Suppressor macrophage treated with lipopolysaccharide for 1 hour (primary cell): Measurements from ENCODE around the gene ENTPD7.
"Not testable (repeated sequence)": the region's sequence is repeated elsewhere in the genome, so short reads cannot be mapped to it uniquely, and the experiment has no call there.

Experiments
- DNase-seq, 3 donors: peaks; one replicate each; pipeline ENCODE4 v3.0.0-alpha.2; 2020 to 2022

The ENTPD7 gene

GRCh38 chr10:99693933-99694583 lies 34.7 kb downstream of the ENTPD7 start:
- DNase-seq, result no peak

- DNase-seq, result no peak
Observed at GRCh38 chr10:99695761-99696160, 36.5 kb downstream of the ENTPD7 start.

GRCh38 chr10:99698504-99699080 lies 39.3 kb downstream of the ENTPD7 start:
- DNase-seq, result peak in 1 of 3 donors; percentile 14

GRCh38 chr10:99700649-99701048 lies 41.3 kb downstream of the ENTPD7 start:
- DNase-seq, result no peak

- DNase-seq, result no peak
Observed at GRCh38 chr10:99708428-99709012, 49.2 kb downstream of the ENTPD7 start.

GRCh38 chr10:99709480-99710229 lies 50.3 kb downstream of the ENTPD7 start:
- peak; percentile 13 to 30 (median 14) for DNase-seq

GRCh38 chr10:99711129-99711719 lies 51.9 kb downstream of the ENTPD7 start:
- DNase-seq, result peak; percentile 74 to 79 (median 74)

GRCh38 chr10:99714446-99714845 lies 55.1 kb downstream of the ENTPD7 start:
- no peak for DNase-seq

- DNase-seq, result no peak
Observed at GRCh38 chr10:99720387-99720786, 61.1 kb downstream of the ENTPD7 start.

- DNase-seq, result no peak
Observed at GRCh38 chr10:99730026-99730425, 70.7 kb downstream of the ENTPD7 start.

- DNase-seq, result peak; percentile 25 to 67 (median 60)
Observed at GRCh38 chr10:99731306-99732032, 72.2 kb downstream of the ENTPD7 start.

- peak; percentile 98 for DNase-seq
Observed at GRCh38 chr10:99732033-99732842, 72.9 kb downstream of the ENTPD7 start, which contains the start of the genes COX15 and CUTC. Gene COX15 (minus strand): TSS chr10:99732127. CDS start chr10:99732049, 78 bp downstream. Gene CUTC (plus strand): TSS chr10:99732234. CDS start chr10:99732349, 115 bp downstream.

GRCh38 chr10:99733366-99733765 lies 74.1 kb downstream of the ENTPD7 start:
- no peak for DNase-seq

GRCh38 chr10:99734111-99734510 lies 74.8 kb downstream of the ENTPD7 start:
- DNase-seq, result not testable (repeated sequence)

GRCh38 chr10:99740260-99740659 lies 81.0 kb downstream of the ENTPD7 start:
- no peak for DNase-seq

- no peak for DNase-seq
Observed at GRCh38 chr10:99740933-99741559, 81.7 kb downstream of the ENTPD7 start.

- no peak for DNase-seq
Observed at GRCh38 chr10:99742254-99742653, 82.9 kb downstream of the ENTPD7 start.

GRCh38 chr10:99742701-99743100 lies 83.4 kb downstream of the ENTPD7 start:
- DNase-seq, result no peak

- DNase-seq, result no peak
Observed at GRCh38 chr10:99743841-99744240, 84.5 kb downstream of the ENTPD7 start.

- DNase-seq, result not testable (repeated sequence)
Observed at GRCh38 chr10:99746166-99746565, 86.9 kb downstream of the ENTPD7 start.
